ENCODE data around the gene QSOX2.

- no peak for TF ChIP-seq HMGXB4 (CRISPR knock-in tag; IDR thresholded peaks at IDR 0.05; ENCODE audit: borderline replicate concordance)
- TF ChIP-seq, protein P1, sequence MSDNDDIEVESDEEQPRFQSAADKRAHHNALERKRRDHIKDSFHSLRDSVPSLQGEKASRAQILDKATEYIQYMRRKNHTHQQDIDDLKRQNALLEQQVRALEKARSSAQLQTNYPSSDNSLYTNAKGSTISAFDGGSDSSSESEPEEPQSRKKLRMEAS (IDR thresholded peaks at IDR 0.05) = no peak
- TF ChIP-seq, protein P2, sequence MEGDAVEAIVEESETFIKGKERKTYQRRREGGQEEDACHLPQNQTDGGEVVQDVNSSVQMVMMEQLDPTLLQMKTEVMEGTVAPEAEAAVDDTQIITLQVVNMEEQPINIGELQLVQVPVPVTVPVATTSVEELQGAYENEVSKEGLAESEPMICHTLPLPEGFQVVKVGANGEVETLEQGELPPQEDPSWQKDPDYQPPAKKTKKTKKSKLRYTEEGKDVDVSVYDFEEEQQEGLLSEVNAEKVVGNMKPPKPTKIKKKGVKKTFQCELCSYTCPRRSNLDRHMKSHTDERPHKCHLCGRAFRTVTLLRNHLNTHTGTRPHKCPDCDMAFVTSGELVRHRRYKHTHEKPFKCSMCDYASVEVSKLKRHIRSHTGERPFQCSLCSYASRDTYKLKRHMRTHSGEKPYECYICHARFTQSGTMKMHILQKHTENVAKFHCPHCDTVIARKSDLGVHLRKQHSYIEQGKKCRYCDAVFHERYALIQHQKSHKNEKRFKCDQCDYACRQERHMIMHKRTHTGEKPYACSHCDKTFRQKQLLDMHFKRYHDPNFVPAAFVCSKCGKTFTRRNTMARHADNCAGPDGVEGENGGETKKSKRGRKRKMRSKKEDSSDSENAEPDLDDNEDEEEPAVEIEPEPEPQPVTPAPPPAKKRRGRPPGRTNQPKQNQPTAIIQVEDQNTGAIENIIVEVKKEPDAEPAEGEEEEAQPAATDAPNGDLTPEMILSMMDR (IDR thresholded peaks at IDR 0.05) = no peak
- TF ChIP-seq FOSL2 (IDR thresholded peaks at IDR 0.05) = no peak
- no peak for TF ChIP-seq FOSL2 (CRISPR knock-in tag; IDR thresholded peaks at IDR 0.05)
- no peak for TF ChIP-seq BHLHE40 (IDR thresholded peaks at IDR 0.05; ENCODE audit: low read depth, low read length)
- no peak for TF ChIP-seq MAFK (IDR thresholded peaks at IDR 0.05; ENCODE audit: partially characterized antibody)
- TF ChIP-seq RNF2 (IDR thresholded peaks at IDR 0.05; ENCODE audit: borderline replicate concordance, low read depth) = no peak
- TF ChIP-seq MAZ (IDR thresholded peaks at IDR 0.05; ENCODE audit: borderline replicate concordance, low read depth, low read length) = no peak
- no peak for TF ChIP-seq CEBPB (IDR thresholded peaks at IDR 0.05)
- TF ChIP-seq ZFP36 (IDR thresholded peaks at IDR 0.05; ENCODE audit: borderline replicate concordance, partially characterized antibody) = no peak
- no peak for TF ChIP-seq SMC3 (IDR thresholded peaks at IDR 0.05)
- no peak for TF ChIP-seq ZNF302 (CRISPR knock-in tag; IDR thresholded peaks at IDR 0.05)
- no peak for TF ChIP-seq EP300 (IDR thresholded peaks at IDR 0.05)
Measured at GRCh38 chr9:136218673-136219072, 26.9 kb downstream of the QSOX2 start.
